Measurements from ENCODE around the gene SKA3.
"Not testable (repeated sequence)": the region's sequence is repeated elsewhere in the genome, so short reads cannot be mapped to it uniquely, and the experiment has no call there.

The SKA3 gene

DNA sequence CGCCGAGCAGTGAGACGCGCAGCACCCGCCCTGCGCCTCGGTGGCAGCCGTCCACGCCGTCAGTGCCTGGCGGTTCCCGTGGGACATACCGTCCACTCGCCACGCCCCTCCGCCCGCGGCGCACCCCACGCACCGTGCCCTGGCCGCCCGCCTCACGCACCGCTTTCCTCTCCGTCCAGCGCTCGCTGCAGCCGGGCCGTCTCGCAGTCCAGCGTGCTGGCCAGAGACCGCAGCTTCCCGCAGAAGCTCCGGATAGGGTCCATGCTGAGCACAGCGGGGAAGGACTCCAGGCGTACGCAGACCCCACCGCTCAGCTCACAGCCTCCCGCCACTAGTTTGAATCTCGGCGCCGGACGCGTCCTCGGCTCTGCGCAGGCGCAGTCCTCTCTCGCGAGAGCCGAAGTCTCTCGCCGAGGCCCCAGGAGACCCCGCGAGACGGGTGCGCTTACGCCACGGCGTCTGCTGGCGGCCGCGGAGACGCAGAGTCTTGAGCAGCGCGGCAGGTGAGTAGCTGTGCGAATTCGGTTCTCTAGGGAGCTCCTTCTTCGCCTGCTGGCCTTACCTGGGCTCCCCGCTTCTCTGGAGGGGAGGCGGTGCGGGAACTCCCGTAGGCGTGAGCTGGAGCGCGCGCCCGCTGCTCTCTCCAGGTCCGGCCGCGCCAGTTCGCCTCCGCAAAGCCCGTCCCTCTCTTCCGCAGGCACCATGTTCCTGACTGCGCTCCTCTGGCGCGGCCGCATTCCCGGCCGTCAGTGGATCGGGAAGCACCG lies at the start of gene SKA3, which contains the start of gene MRPL57:
TSS of gene SKA3 (minus strand) at position 338 of the 767 bp plus-strand sequence. CDS start at position 263, 75 bp downstream.
TSS of gene MRPL57 (plus strand) at position 444 of the 767 bp plus-strand sequence. CDS start at position 703, 259 bp downstream.
- peak; percentile 89 to 93 for DNase-seq

DNA sequence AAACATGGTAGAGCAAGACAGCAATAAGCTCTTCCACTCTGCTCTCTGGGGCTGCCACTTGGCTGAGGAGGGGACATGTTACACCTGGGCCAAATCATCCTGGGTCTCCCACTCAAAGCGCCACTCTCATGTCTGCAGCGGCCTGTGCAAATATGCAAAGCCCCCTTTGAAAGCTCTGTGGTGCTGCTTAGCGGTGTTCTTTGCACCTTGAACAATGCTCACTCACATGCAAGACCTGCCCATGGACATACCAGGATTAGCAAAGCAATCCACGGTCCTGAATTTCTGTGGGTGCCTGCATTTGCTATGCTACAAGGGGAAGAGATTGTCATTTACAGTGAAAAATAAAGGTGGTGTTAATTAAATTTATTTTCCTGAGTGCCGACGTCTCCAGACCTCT lies 48.7 kb upstream of the SKA3 start:
- DNase-seq: no peak

DNA sequence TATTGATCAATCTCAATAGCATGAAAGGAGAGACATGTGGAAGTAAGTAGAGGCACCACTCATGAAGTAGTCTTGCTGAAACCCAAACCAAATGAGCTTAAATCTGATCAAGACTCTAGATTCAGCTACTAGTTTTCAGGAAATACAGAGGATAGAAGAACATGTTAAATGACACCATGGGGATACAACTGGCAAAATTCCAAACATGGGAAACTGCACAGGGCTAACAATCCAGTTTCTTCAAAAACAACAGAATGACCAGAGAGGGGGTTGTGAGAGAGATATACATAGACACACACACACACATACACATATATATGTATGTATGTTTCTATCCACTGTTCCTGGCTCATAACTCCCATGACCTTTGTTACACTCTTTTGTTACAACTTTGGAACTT lies 44.9 kb upstream of the SKA3 start:
- no peak for DNase-seq

DNA sequence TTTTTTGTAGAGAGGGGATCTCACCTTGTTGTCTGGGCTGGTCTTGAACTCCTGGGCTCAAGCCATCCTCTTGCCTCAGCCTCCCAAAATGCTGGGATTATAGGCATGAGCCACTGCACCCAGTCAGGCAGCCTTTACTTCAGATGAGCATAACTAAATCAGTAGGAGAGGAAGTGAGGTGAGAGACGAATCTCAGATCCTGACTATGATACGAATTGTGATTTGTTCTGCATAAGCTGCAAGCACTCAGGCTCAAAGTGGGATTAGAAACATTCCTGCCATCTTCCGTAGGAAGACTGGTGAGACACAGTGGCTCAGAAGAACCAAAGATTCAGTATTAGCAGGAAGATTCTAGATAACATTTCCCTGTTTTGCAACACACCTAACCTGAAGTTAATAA lies 43.4 kb upstream of the SKA3 start:
- DNase-seq: not testable (repeated sequence)

DNA sequence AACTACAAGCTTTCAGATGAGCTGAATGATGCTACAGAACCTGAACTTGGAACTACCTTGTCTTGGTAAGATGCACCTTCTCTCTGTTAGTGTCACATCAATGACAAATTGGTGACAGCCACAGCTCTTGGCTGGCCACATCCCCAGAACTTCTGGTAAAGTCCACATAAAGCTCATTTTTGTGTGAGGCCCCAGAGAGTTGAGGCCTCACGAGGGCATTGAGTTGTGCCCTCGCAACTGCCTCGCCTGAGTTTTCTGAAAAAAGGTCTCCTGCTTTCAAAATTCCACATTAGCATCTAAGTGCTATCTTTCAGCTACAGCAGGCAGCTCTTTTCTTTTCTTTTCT lies 42.7 kb upstream of the SKA3 start:
- no peak for DNase-seq

DNA sequence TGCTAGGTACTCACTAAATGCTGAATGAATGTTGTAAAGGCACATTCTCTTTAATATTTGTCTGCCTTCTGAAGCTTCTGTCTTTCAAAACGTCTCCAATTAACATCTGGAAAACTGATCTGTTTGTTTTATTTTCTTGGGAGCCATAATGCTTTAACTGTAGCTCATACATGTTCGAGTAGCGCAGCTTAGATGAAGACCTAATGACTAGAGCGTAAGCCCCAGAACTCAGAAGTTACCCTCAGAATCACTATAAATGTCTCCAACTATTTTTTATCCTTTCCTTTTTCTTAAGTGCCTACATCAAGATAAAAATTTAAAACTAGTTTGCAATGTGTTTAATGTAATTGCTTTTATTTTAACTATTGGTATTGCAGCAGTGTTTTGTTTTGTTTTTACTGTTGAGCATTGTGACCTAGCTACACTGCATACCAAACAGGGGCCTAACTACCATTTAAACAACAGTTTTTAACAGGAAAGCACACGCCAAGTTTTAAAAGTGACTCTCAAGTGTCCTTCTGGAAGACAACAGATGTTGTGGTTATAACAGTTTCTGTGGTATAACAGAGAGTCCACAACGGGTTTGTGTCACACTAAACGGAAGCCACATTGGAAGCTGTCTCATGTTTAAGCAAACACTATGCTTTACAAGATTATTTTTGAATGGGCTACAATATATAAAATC lies 42.1 kb upstream of the SKA3 start:
- DNase-seq: no peak

DNA sequence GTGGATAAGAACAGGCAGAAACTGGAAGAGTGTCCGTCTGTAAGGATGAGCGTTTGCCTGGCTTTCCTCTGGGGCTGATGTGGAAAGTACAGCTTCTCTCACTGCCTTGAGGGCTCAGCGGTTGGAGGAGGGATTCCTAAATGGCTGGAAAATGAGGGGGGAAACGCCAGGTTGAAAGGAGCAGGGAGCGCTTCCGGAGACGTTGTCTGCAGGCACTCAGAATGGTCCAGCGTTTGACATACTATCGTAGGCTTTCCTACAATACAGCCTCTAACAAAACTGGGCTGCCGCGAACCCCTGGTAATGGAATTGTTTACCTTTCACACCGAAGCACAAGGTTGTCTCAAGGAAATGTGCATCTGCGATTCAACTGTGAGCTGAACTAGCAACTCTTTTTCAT lies 40.0 kb upstream of the SKA3 start:
- DNase-seq: no peak

DNA sequence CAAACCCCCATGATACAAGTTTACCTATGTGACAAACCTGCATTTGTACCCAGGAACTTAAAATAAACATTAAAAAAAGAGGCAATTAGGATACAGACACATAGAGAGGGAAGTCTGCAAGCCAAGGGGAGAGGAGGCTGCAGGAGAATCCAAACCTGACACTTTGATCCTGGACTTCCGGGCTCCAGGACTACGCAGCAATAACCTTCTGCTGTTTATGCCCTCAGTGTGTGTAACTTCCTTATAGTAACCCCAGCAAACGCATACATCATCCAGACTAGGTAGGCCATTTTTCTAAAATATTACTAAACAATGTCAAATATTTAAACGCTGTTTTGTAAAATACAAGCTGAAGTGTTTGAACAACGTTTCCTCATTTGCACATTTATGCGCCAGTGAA lies 39.1 kb upstream of the SKA3 start:
- DNase-seq: not testable (repeated sequence)

DNA sequence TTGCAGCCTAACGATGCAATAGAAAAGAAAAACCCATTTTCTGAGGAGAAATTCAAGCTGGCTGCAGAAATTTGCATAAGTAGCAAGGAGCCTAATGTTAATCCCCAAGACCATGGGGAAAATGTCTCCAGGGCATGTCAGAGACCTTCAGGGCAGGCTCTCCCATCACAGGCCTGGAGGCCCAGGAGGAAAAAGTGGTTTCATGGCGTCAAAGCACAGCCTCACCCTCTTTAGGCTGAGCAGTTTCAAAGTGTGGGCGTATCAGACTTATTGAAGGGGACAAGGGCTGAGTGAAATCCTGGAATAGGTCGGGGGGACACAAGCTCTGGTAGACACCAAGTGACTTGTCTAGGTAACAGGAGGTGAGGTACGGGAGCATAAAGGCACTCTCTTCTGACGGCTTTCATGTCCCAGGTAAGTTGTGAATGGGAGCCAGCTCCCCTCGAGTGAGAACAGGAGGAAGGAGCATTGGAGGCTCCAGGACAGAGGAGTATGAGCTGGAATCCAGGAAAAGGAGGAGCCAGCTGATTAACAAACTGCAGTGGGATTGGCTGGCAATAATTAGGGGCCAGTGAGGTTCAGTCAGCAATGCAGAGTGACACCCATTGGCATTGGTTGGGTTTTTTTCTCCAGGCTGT lies 35.9 kb upstream of the SKA3 start:
- no peak for DNase-seq

DNA sequence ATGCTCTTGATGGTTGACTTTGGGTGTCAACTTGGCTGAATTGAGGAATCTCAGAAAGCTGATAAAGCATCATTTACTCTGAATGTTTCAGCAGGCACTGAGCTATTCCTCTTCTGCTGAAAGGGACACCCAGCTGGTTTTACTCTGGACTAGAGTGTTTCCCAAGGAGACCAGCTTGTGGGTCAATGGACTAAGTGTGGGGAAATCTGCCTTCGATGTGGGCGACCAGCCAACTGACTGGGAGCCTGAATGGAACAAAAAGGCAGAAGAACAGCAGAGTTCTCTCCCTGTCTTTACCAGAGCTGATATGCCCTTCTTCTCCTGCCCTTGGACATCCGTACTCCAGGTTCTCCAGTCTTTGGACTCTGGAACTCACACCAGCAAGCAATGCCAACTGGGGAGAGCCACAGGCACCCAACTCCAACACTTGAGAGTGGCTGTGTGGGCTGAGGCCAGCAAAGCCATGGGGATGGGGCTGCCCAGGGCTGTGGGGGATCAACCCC lies 32.4 kb upstream of the SKA3 start:
- DNase-seq: no peak

DNA sequence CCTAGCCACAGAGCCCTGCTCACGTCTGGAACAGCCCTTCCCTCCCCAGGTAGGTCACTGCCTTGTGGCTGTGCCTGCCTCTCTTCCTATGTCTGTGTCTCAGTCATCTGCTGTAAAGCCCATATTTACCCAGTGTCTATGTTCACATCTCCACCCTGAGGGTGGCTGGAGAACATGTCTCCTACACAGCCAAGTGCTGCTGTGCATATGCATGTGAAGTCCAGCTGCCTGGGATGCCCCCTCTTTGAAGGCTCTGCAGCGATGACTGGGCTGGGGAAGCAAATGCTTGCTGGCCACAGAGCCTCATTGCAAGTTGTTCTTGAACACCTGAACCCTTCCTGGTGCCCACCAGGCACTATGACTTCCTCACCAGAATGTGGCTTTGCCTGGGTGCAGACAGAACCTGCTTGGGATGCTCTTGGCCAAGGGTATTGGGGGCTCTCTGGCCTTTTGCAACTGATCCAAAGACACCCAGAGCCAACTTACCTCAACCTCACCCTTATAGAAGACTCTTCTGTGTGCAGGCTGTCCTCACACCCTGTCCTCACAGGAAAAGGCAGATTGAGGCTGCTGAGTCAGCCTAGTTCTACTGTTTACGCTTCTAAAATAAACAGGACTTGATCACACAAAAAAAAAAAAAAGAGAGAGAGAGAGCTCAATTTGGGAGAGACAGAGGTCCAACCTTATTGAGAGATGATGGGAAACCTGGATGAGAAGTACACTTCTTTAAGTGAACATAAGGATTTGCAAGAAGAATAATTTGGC lies 26.6 kb upstream of the SKA3 start:
- no peak for DNase-seq

DNA sequence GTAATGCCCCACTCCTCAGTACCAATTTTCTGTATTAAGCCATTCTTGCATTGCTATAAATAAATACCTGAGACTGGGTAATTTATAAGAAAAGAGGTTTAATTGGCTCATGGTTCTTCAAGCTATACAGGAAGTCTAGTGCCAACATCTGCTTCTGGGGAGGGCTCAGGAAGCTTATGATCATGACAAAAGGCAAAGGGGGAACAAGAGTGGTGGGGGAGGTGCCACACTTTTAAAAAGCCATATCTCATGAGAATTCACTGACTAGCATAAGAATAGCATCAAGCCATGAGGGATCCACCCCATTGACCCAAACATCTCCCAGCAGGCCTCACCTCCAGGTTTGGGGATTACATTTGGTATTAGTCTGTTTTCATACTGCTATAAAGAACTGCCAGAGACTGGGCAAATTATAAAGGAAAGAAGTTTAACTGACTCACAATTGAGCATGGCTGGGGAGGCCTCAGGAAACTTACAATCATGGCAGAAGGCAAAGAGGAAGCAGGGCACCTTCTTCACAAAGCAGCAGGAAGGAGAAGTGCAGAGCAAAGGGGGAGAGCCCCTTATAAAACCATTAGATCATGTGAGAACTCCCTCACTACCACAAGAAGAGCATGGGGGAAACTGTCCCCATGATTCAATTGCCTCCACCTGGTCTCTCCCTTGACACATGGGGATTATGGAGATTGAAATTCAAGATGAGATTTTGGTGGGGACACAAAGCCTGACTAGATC lies 25.3 kb upstream of the SKA3 start:
- DNase-seq: not testable (repeated sequence)

DNA sequence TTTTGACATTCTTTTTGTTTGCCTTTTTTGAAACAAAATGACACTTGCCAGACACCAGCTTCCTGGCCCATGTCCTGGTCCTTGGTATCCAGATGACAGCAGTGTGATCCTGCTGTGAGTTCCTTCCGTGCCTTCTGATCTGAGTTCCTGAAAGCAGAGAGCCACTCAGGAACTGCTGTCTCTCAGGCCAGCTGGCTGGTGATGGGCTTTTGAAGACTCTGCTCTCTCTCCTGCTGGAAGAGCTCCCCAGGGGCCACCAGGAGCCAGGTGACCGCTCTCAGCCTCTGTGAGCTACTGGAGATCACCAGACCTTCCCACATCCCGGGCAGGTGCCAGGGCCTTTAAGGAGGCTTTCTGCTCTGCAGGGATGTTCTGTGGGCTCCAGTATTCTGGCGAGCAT lies 22.0 kb upstream of the SKA3 start:
- not testable (repeated sequence) for DNase-seq

DNA sequence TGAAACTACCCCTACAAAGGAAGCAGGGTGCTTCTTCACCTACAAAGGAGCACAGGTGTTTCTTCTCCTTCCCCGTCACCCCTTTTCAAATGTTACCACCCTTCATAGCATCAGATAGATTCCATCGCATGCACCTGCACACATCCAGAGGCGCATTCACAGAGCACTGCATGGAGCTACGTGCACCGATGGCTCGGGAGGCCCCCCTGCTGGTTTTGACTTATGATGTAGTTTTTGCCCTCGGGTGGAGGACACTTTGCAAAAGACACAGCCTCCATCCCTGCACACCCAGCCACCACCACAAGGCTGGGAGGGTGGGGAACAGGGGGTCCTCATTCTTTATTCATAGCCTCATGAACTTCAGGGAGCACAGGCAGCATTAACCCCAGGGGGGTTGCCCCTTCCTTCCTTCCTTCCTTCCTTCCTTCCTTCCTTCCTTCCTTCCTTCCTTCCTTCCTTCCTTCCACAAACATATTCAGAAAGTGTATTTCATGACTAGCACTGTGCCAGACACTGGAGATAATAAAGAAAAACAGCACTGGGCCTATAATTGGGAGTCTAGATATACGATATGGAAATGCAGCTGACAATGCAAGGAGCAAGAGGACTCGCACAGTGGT lies 21.4 kb upstream of the SKA3 start:
- DNase-seq: not testable (repeated sequence)

DNA sequence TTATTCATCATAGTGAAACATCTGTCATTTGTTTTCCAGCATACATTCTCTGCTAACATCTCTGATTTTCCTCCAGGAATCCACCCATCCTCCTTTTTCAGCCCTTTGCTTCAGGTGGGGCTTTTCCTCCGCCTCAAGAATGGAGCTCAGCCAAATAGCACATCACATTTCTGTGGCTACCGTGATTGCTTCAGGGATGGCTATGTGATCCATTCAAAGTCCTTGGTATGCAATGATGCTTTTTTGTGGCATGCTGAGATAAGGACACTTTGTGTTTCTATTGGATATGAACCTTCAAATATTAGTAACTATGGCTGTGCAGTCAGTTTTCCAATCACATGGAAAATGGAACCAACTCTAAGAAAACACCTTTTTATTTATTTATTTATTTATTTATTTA lies 18.4 kb upstream of the SKA3 start:
- not testable (repeated sequence) for DNase-seq

DNA sequence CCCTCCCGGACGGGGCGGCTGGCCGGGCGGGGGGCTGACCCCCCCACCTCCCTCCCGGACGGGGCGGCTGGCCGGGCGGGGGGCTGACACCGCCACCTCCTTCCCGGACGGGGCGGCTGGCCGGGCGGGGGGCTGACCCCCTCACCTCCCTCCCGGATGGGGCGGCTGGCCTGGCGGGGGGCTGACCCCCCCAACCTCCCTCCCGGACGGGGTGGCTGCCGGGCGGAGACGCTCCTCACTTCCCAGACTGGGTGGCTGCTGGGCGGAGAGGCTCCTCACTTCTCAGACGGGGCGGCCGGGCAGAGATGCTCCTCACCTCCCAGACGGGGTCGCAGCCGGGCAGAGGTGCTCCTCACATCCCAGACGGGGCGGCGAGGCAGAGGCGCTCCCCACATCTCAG lies 10.1 kb upstream of the SKA3 start:
- DNase-seq: not testable (repeated sequence)

DNA sequence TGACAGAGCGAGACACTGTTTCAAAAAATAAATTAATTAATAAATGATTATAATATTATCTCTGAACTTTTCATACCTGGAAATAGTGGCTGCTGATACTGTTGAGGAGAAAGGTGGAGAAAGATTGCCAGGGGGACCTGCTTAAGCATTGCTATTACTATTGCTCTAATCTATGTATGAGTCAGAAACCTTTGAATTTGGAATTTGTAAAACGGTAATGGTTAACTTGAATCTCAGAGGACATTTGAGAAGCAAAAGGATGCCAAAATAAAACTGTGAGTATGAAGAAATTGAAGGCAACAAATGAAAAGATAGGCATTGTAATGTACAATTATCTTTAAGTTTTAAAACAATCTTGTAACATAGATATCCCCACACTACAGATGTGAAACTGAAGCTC lies 5.3 kb upstream of the SKA3 start:
- DNase-seq: no peak

DNA sequence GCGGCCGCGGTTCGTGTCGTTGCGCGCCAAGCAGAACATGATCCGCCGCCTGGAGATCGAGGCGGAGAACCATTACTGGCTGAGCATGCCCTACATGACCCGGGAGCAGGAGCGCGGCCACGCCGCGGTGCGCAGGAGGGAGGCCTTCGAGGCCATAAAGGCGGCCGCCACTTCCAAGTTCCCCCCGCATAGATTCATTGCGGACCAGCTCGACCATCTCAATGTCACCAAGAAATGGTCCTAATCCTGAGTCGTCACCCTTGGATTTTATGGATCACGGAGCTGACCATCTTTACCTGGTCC lies 581 bp upstream of the SKA3 start:
- no peak for DNase-seq

DNA sequence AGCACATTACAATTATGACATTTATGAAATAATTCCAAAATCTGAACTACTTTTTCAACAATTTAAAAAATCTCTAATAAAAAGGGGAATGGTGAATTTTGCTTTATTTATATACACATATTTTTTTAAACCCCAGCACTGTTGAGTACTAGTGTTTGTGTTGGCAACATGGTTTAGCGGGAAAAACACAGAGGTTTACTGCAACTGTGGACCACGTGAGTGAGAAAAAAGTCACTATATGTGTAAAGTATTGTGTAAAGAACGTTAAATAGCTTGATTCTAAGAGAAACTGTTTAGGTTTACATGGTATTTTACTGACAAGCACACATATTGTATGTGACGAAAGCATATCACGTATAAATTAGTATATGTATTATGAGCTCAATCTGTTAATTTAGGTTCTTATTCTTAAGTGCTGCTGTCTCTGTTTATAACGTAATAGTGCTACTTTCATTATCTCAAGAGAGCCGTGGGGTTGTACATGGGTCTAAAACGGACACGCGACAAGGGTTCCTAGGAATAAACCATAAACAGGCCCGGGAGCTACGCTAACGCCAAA lies 617 bp downstream of the SKA3 start:
- DNase-seq: no peak

DNA sequence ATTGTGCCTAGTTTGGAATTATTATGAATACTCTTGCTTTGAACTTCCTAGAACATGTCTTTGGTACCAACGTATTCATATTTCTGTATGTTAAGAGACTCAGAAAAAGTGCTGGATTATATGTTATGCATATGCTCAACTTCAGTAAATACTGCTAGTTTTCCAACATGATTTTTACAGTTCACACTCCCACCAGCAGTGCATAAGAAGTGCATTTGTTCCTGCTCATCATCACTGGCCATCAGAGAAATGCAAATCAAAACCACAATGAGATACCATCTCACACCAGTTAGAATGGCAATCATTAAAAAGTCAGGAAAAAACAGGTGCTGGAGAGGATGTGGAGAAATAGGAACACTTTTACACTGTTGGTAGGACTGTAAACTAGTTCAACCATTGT lies 2.6 kb downstream of the SKA3 start:
- DNase-seq: not testable (repeated sequence)

DNA sequence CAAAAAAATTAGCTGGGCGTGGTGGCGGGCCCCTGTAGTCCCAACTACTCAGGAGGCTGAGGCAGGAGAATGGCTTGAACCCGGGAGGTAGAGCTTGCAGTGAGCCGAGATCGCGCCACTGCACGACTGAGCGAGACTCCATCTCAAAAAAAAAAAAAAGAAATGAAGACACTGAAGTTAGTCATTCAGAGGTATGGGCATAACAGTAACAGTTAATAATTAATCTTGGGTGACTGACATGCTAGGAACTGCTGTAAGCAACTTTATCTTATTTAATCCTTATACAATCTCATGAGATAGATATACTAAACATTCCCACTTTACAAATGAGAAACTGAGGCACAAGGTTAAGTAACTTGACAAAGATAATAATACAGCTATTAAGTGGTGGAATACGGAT lies 4.9 kb downstream of the SKA3 start:
- no peak for DNase-seq

DNA sequence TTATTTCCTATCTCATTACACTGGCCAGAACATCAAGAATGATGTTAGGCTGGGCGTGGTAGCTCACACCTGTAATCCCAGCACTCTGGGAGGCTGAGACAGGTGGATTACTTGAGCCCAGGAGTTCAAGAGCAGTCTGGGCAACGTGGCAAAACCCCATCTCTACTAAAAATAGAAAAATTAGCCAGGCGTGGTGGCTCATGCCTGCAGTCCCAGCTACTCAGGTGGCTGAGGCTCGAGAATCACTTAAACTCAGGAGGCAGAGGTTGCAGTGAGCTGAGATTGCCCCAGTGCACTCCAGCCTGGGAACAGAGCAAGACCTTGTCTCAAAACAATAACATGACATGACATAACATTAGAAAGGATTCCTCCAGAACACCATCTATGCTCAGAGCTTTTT lies 10.7 kb downstream of the SKA3 start:
- DNase-seq: not testable (repeated sequence)
